KG1 (cell line): ENCODE measurements around the gene SIM1.

Source experiments
- DNase-seq: peaks from one replicate; lab custom pipeline; 2025; lab: John Stamatoyannopoulos, UW

Gene SIM1

GRCh38 chr6:100456908-100457235 is 7.8 kb downstream of the SIM1 start:
- DNase-seq: no peak

GRCh38 chr6:100456141-100456907 is 8.4 kb downstream of the SIM1 start:
- DNase-seq: no peak

GRCh38 chr6:100455230-100456124 is 9.2 kb downstream of the SIM1 start:
- DNase-seq: no peak

- DNase-seq: no peak
Measured at GRCh38 chr6:100454551-100455229, 10.0 kb downstream of the SIM1 start.

GRCh38 chr6:100453701-100454521 is 10.8 kb downstream of the SIM1 start:
- DNase-seq: no peak

GRCh38 chr6:100452998-100453397 is 11.7 kb downstream of the SIM1 start:
- DNase-seq: no peak

- no peak for DNase-seq
Measured at GRCh38 chr6:100451577-100451976, 13.1 kb downstream of the SIM1 start.

- DNase-seq: no peak
Measured at GRCh38 chr6:100449239-100449691, 15.5 kb downstream of the SIM1 start.

- no peak for DNase-seq
Measured at GRCh38 chr6:100447900-100448748, 16.6 kb downstream of the SIM1 start.

- DNase-seq: no peak
Measured at GRCh38 chr6:100447081-100447899, 17.4 kb downstream of the SIM1 start.

GRCh38 chr6:100446115-100447080 is 18.3 kb downstream of the SIM1 start:
- DNase-seq: no peak

GRCh38 chr6:100445512-100445911 is 19.2 kb downstream of the SIM1 start:
- DNase-seq: no peak

GRCh38 chr6:100440935-100441334 is 23.8 kb downstream of the SIM1 start:
- no peak for DNase-seq

GRCh38 chr6:100435299-100435698 is 29.4 kb downstream of the SIM1 start:
- DNase-seq: no peak

GRCh38 chr6:100433726-100434435 is 30.8 kb downstream of the SIM1 start:
- no peak for DNase-seq

- no peak for DNase-seq
Measured at GRCh38 chr6:100432136-100432535, 32.6 kb downstream of the SIM1 start.

GRCh38 chr6:100430962-100431361 is 33.8 kb downstream of the SIM1 start:
- DNase-seq: no peak

- no peak for DNase-seq
Measured at GRCh38 chr6:100427452-100427851, 37.3 kb downstream of the SIM1 start.
